ENCODE results near the gene TMEM176B. TPM values are rescaled to one million over a fixed set of nuclear protein-coding genes. Genes with fewer than 3 reads are reported as not detected.
"Not testable (repeated sequence)": the region's sequence is repeated elsewhere in the genome, so short reads cannot be mapped to it uniquely, and the experiment has no call there.

TMEM176B gene
- polyA plus RNA-seq, 3 donors, result 9.1 to 56.5 (median 43.7) TPM

- WGBS, 3 donors, result 89 to 96% (median 90%) methylated on average over 20 of the region's 20 CpGs
- H3K27ac ChIP-seq (ENCODE audit: low read depth, low read length), result no peak overlapping the region
These were observed 24.4 kb upstream of the TMEM176B start for GRCh38 chr7:150824379-150825177.

DNA sequence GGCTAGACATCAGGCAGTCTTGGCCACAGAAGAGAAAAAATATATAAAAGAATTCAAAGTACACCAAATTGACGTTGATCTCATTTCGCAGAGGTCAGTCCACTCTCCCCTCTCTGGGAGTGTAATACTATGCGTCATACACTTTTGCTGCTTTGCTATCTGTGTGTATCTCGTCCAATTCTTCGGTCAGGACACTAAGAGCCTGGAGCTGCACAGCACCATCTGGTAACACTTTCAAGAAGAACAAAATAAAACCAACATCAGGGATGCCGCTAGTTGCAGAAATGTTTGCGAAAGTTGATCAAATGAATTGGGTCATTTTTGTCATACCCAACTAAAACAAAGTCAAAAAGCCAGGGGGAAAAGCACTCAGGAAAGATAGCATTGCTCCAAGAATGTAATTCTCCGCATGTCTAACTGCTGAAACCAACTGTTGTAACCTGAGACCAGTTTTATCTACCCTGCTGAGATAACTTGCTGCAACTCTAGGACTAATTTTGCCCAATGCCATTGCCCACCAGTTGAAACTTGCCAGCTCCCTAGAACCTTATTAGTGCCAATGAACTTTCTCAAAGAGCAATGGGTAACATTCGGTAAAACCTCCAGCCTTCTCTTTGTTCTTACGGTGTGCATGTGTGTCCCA is 23.4 kb upstream of the TMEM176B start:
- 79 to 90% (median 82%) methylated on average over 10 of the region's 10 CpGs for WGBS, 3 donors
- H3K27ac ChIP-seq (ENCODE audit: low read depth, low read length), result no peak overlapping the region

DNA sequence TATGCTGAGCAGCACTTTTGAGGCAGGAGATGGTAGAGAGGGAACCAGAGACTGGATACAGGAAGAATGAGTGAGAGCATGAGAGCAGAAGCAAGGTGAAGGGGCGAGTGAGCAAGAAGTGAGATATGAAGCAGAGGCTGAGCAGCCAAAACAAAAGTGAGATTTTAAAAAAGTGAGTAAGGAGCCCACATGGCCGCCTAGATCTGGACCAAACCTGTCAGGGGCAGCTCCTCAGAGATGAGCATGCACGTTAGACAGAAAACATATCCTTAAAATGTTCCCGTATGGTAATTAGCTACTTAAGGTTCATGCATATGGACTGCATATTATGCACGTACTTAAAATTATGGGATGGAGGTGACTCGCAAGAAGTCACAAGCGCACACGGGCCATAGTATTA is 22.9 kb upstream of the TMEM176B start:
- no peak overlapping the region for H3K27ac ChIP-seq (ENCODE audit: low read depth, low read length)
- WGBS, 3 donors, result 88 to 90% (median 88%) methylated on average over 8 of the region's 8 CpGs

DNA sequence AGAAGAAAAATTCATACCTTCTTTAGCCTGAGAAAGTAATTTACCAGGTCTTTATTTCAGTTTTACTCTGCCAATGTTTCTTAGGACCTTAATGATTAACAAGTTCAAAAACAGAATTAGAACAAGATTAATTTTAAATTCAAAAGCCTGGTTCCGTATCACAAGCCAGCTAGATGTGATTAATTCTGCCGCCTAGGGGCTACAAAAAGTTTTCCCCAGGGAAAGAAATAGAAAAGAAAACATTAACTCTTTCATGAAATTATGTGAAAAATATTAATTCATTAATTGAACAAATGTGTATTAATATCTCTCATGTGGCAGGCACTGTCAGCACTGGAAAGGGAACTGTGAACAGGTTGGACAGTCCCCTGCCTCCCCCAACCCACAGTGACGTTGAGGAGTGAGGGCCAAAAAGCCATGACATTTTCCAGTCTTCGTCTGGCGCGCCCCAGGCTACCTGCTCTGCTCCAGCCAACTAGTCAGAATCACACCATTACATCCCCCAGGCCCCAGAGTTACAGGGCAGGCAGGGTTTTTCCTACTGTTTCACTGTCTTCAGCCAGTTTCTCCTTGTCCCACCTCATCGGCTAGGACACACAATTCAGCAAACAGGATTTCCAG is 20.5 kb upstream of the TMEM176B start:
- H3K27ac ChIP-seq (ENCODE audit: low read depth, low read length), result no peak overlapping the region
- 62 to 79% (median 70%) methylated on average over 7 of the region's 7 CpGs for WGBS, 3 donors

- H3K27ac ChIP-seq (ENCODE audit: low read depth, low read length), result no peak overlapping the region
- 45 to 61% (median 53%) methylated on average over 5 of the region's 5 CpGs for WGBS, 3 donors
These were observed 20.0 kb upstream of the TMEM176B start for GRCh38 chr7:150820148-150820547.

DNA sequence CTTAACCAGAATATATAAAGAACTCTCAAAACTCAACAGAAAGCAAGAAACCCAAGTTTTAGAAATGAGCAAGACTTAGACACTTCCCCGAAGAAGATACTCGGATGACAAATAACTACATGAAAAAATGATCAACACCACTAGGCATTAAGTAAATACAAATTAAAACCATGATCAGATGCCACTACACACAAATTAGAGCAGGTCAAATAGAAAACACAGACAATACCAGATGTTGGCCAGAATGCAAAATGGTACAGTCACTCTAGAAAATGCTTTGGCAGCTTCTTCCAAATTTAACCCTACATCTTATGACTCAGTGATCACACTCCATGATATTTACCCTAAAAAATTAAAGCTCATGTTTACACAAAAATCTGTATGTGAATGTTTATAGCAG is 18.8 kb upstream of the TMEM176B start:
- no peak overlapping the region for H3K27ac ChIP-seq (ENCODE audit: low read depth, low read length)
- 89 to 95% (median 89%) methylated on average over 2 of the region's 2 CpGs for WGBS, 3 donors

- 71 to 74% (median 74%) methylated on average over 7 of the region's 7 CpGs for WGBS, 3 donors
- H3K27ac ChIP-seq (ENCODE audit: low read depth, low read length), result no peak overlapping the region
These were observed 14.3 kb upstream of the TMEM176B start for GRCh38 chr7:150814328-150815001.

DNA sequence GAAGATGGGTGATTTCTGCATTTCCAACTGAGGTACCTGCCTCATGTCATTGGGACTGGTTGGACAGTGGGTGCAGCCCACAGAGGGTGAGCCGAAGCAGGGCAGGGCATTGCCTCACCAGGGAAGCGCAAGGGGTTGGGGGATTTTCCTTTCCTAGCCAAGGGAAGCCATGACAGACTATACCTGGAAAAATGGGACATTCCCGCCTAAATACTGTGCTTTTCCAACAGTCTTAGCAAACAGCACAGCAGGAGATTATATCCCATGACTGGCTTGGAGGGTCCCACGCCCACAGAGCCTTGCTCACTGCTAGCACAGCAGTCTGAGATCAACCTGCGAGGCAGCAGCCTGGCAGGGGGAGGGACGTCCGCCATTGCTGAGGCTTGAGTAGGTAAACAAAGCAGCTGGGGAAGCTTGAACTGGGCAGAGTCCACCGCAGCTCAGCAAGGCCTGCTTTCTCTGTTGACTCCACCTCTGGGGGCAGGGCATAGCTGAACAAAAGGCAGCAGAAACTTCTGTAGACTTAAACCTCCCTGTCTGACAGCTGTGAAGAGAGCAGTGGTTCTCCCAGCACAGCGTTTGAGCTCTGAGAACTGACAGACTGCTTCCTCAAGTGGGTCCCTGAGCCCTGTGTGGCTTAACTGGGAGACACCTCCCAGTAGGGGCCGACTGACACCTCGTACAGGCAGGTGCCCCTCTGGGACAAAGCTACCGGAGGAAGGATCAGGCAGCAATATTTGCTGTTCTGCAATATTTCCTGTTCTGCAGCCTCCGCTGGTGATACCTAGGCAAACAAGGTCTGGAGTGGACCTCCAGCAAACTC is 7.7 kb upstream of the TMEM176B start:
- 42 to 74% (median 72%) methylated on average over 13 of the region's 13 CpGs for WGBS, 3 donors
- H3K27ac ChIP-seq (ENCODE audit: low read depth, low read length), result not testable (repeated sequence)

DNA sequence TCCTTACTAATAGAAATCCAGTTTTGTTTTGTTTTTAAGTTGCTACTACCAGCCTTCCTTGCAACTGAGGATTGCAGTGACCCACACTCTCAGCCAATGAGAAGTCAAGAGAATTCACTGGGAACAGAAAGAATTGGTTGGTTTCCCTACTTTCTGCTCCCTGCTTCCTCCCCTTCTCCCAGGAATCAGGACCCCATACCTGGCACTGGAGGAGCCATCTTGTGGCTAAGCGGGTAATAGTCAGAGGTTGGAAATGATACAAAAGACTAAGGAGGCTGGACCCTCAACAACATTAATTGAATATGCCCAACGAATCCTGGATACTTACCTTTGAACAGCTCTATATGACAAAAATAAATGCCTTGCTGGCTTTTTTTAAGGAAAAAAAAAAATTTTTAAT is 6.7 kb upstream of the TMEM176B start:
- WGBS, 3 donors, result 81 to 90% (median 87%) methylated on average over 2 of the region's 2 CpGs
- no peak overlapping the region for H3K27ac ChIP-seq (ENCODE audit: low read depth, low read length)

GRCh38 chr7:150806454-150806853 is 6.3 kb upstream of the TMEM176B start:
- no peak overlapping the region for H3K27ac ChIP-seq (ENCODE audit: low read depth, low read length)
- 96 to 98% (median 97%) methylated on average over 3 of the region's 3 CpGs for WGBS, 3 donors

DNA sequence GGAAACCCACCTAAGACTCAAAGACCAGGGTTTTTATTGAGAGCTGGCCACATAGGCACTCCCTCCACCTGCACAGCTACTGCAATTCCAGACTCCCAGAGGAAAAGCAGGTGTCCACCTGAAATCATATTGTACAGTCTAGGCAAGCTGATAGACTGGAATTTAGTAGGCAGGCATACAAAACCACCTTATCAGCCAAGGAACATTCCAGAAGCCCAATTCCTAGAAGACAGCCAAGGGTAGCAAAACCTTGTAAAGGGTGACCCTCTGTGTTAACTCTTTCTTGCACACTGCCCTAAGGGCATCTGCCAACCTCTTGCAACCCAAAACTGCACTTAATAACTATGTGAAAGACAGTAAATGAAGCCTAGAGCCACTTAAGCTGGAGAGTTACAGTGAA is 5.7 kb upstream of the TMEM176B start:
- no peak overlapping the region for H3K27ac ChIP-seq (ENCODE audit: low read depth, low read length)

GRCh38 chr7:150804802-150805201 is 4.6 kb upstream of the TMEM176B start:
- WGBS, 3 donors, result 78 to 88% (median 83%) methylated on average over 5 of the region's 5 CpGs
- no peak overlapping the region for H3K27ac ChIP-seq (ENCODE audit: low read depth, low read length)

DNA sequence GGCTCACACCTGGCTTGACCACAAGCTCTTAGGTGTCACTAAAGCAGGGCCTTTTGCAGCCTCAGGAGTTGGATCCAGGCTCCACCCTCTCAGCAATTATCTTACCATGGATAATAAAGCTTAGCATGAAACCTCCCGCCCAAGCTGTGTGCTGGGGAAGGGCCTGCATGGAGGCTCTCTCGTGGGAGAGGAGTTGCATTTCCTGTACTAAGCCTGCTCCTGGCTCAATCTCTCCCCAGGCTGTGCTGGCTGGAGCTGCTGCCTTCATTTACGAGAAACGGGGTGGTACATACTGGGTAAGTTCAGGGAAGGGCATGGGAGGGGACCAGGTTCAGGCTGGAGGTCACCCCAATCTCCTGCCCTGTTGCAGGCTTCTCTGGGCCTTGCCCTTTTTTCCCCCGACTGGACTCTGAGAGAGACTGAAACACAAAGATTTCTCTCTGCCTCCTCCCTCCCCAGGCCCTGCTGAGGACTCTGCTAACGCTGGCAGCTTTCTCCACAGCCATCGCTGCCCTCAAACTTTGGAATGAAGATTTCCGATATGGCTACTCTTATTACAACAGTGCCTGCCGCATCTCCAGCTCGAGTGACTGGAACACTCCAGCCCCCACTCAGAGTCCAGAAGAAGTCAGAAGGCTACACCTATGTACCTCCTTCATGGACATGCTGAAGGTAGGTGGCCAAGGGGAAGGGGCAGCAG is 3.1 kb upstream of the TMEM176B start:
- WGBS, 3 donors, result 64 to 70% (median 67%) methylated on average over 10 of the region's 10 CpGs
- H3K27ac ChIP-seq (ENCODE audit: low read depth, low read length), result no peak overlapping the region

DNA sequence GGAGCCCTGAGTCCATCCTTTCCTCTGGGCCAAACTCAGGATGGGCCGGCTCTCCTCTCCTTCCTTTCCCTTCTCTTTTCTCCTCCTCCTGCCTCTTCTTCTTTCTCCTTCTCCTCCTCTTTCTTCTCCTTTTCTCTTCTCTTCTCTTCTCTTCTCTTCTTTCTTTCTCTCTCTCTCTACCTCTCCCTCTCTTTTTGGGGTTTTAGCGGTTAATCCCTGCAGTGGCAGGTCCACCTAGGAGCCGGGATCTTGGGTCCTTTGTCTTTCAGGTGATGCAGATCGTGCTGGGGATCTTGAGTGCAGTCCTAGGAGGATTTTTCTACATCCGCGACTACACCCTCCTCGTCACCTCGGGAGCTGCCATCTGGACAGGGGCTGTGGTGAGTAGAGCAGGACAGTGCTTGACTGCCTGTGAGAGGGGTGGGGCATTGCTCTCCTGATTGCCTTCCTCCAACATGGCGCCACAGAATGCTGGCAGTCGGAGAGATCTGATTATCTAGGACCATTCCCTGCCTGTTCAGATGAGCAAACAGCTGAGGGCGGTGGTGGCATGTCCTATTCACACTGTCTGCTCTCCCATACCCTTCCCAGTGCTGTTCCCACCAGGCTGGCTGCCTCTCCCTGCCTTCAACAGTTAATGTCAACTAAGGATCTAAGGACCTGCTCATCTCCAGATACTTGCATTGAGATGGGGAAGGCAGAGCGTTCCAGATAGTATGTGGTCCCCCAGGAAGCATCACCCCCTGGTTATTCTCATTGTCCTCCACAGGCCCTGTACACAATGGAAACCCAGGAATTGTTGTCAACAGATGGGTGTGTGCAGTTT is 2.0 kb upstream of the TMEM176B start:
- H3K27ac ChIP-seq (ENCODE audit: low read depth, low read length), result no peak overlapping the region
- WGBS, 3 donors, result 84 to 94% (median 92%) methylated on average over 12 of the region's 12 CpGs

GRCh38 chr7:150801242-150801945 is 1.2 kb upstream of the TMEM176B start:
- 32 to 40% (median 35%) methylated on average over 25 to 26 of the region's 26 CpGs for WGBS, 3 donors
- H3K27ac ChIP-seq (ENCODE audit: low read depth, low read length), result no peak overlapping the region

- no peak within 1 kb of the TSS for H3K27ac ChIP-seq (ENCODE audit: low read depth, low read length)
- WGBS, 3 donors, result 1 to 4% (median 3%) methylated on average over 48 to 53 of the region's 54 CpGs
These were observed 547 bp upstream of the TMEM176B start, which contains the start of gene TMEM176A for GRCh38 chr7:150800581-150801241. Gene TMEM176A, plus strand, starts transcription at chr7:150800769. Its CDS starts 782 bp downstream, at chr7:150801551.

All from adipose tissue (tissue), 3 donors.